IPS-18c (cell line): Measurements from ENCODE around the gene TAS2R19.

ENCODE experiments used
- H3K4me3 ChIP-seq: 2 replicates; pipeline ENCODE4 v1.7.0; 2013; ENCODE audit warnings: low read depth, mild to moderate bottlenecking, low read length, moderate library complexity; ENCODE audit not compliant: insufficient read depth
- H3K9me3 ChIP-seq: one replicate; pipeline ENCODE4 v1.6.1; 2013; ENCODE audit warnings: mild to moderate bottlenecking, low read length, moderate library complexity; ENCODE audit not compliant: control insufficient read depth, insufficient read depth

TAS2R19 gene

GRCh38 chr12:11015775-11016430, 6.5 kb downstream of the TAS2R19 start:
- H3K4me3 ChIP-seq, result no peak overlapping the region
- no peaks in the 10 kb centered on the region for H3K9me3 ChIP-seq

GRCh38 chr12:11014234-11014633, 8.2 kb downstream of the TAS2R19 start:
- Histone ChIP-seq H3K4me3 (no peak overlapping the region), H3K9me3 (no peaks in the 10 kb centered on the region)

GRCh38 chr12:11007608-11008007, 14.8 kb downstream of the TAS2R19 start:
- Histone ChIP-seq H3K9me3 (no peaks in the 10 kb centered on the region), H3K4me3 (no peak overlapping the region)

GRCh38 chr12:10998204-10998603, 24.2 kb downstream of the TAS2R19 start, which contains the start of gene TAS2R20:
TAS2R20 (minus strand) TSS chr12:10998304; CDS start chr12:10997875, 429 bp downstream.
- Histone ChIP-seq H3K9me3 (no peaks in the 10 kb centered on the region), H3K4me3 (no peak within 1 kb of the TSS)

GRCh38 chr12:10994307-10994706, 28.1 kb downstream of the TAS2R19 start:
- H3K9me3 ChIP-seq, result no peaks in the 10 kb centered on the region
- H3K4me3 ChIP-seq, result no peak overlapping the region

- Histone ChIP-seq H3K9me3 (no peaks in the 10 kb centered on the region), H3K4me3 (no peak overlapping the region)
Observed at GRCh38 chr12:10989107-10989506, 33.3 kb downstream of the TAS2R19 start.

- Histone ChIP-seq H3K9me3 (no peaks in the 10 kb centered on the region), H3K4me3 (no peak within 1 kb of the TSS)
Observed at GRCh38 chr12:10986812-10987211, 35.6 kb downstream of the TAS2R19 start, which contains the start of gene TAS2R50. TAS2R50 (minus strand) TSS chr12:10986912; CDS start chr12:10986860, 52 bp downstream.

GRCh38 chr12:10982244-10982643, 40.2 kb downstream of the TAS2R19 start:
- Histone ChIP-seq H3K4me3 (no peak overlapping the region), H3K9me3 (no peaks in the 10 kb centered on the region)

- Histone ChIP-seq H3K4me3 (no peak overlapping the region), H3K9me3 (no peaks in the 10 kb centered on the region)
Observed at GRCh38 chr12:10974965-10975364, 47.5 kb downstream of the TAS2R19 start.
